GM10266 (cell line): ENCODE results near the gene NEMP1.
"Not testable (repeated sequence)": the region's sequence is repeated elsewhere in the genome, so short reads cannot be mapped to it uniquely, and the experiment has no call there.

Experiments used
- DNase-seq: peaks from one replicate; pipeline ENCODE4 v3.0.0; 2012; ENCODE audit errors: extremely low spot score
- TF ChIP-seq, protein P1 (sequence below): IDR thresholded peaks from 2 replicates; pipeline ENCODE4 v1.5.1; 2012; ENCODE audit warnings: mild to moderate bottlenecking, low read depth; ENCODE audit not compliant: control insufficient read depth, insufficient read depth; ENCODE audit errors: missing control alignments

NEMP1 gene

DNA sequence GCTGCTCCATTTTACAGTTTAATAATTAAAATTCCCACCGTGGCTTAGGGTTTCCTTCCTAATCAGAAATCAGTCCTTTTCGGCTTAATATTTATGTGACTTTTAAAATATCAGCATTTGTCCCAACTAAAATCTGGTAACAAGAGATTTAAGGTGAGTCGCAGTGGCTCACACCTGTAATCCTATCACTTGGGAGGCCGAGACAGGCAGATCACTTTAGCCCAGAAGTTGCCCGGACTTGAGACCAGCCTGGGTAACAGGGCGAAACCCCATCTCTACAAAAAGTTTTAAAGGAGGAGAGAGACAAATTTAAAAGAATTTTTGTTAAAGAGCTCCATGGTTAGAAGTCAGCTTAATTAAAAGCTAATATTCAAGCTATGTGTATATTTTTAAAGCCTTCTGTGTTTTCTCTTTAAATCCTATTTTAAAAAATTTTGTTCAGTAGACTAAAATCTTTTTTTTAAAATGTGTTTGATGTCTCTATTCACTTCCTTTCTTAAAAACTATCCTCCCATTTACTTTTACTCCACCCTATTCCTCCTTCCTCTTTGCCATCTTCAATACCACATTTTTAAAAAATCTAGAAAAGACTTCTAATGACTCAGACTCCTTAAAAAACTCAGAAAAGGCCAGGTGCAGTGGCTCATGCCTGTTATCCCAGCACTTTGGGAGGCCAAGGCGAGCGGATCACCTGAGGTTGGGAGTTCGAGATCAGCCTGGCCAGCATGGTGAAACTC is 58.4 kb downstream of the NEMP1 start:
- DNase-seq = no peak
- TF ChIP-seq, protein P1, sequence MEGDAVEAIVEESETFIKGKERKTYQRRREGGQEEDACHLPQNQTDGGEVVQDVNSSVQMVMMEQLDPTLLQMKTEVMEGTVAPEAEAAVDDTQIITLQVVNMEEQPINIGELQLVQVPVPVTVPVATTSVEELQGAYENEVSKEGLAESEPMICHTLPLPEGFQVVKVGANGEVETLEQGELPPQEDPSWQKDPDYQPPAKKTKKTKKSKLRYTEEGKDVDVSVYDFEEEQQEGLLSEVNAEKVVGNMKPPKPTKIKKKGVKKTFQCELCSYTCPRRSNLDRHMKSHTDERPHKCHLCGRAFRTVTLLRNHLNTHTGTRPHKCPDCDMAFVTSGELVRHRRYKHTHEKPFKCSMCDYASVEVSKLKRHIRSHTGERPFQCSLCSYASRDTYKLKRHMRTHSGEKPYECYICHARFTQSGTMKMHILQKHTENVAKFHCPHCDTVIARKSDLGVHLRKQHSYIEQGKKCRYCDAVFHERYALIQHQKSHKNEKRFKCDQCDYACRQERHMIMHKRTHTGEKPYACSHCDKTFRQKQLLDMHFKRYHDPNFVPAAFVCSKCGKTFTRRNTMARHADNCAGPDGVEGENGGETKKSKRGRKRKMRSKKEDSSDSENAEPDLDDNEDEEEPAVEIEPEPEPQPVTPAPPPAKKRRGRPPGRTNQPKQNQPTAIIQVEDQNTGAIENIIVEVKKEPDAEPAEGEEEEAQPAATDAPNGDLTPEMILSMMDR = no peak

DNA sequence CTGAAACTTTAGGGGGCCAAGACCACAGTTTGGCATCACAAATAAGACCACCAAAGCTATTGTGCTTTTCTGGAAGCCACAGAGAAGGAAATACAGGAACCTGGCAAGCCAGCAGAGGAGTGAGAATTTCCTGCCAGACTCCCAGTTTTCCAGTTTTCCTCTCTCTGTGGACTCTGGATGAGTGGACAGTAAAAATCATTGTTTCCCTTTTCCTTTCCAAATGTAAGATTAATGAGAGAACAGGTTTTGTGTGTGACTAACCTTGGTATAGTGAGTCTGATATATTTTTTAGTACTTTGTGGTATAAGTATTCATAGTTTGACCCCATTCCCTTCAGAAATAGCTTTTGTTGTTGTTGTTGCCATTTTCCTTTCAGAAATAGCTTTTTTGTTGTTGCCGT is 59.7 kb downstream of the NEMP1 start:
- no peak for DNase-seq
- TF ChIP-seq, protein P1 = no peak

DNA sequence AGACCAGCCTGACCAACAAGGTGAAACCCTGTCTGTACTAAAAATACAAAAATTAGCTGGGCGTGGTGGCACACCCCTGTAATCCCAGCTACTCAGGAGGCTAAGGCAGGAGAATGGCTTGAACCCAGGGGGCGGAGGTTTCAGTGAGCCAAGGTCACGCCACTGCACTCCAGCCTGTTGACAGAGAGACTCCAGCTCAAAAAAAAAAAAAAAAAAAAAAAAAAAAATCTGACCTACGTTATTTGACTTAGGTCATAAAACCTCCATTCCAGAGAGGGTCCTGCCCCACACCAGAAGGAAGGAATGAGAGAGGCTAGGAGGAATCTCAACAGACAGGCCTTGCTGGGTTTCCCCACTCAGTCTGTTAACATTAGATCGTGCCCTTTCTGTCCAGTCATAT is 60.2 kb downstream of the NEMP1 start:
- DNase-seq = not testable (repeated sequence)

DNA sequence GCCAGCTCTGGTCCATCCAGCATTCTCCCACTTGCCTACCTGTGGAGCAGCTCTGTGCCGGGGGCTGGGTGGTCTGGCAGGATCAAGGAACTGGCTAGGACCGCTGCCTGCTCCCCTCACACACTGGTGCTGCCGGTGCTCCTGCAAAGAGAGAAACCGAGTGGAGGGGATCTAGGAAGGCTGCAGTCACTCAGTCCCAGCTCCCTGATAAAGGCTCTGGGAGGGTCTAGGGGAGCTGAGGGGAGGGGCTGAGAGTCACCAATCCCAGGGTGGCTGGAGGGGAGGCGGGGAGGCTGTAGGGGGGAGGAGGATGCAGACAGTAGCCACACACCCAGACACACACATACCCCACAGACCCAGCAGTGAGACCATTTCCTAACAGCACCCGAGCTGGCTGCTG is 62.2 kb downstream of the NEMP1 start, which contains the start of gene TAC3:
Gene TAC3 (minus strand): TSS at position 182 of the 400 bp plus-strand sequence. CDS start 732 bp downstream, outside the sequence.
- DNase-seq = no peak

DNA sequence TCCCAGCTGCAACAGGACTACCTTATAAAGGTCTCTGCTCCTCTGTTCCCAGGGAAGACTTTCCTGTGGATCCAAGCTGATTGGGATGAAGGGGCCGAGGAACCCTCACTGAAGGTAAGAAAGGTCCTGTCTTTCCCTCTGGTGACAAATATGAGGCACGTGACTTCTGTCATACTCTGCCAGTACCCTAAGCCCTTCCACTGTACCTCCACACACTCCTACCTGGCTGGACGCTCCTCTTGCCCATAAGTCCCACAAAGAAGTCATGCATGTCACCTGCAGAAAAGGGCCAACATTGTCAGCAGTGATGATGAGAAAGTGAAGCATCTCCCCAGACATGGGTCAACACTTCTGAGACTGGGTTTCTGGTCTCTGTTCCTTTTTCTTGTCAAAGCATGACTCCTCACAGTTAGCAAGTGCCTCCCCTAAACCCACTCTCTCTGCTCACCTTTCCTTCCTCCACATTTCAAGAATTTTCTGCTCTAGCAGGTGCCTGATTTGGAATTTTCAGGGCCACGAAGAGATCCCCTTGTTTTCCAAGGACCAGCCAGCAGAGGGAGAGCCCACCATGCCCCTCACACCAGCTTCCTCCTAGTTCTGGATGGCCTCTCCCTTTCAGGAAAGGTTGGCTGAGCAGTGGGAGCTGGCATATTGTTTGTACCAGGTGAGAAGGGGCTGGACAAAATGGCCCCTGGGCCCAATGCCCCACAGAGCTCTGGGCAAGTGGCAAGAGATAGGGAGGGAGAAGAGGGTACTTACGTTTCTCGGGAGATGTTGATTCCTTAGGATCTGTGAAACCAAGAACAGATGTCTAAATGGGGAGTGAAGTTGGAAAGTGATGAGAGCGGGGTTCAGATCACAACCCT is 65.8 kb downstream of the NEMP1 start:
- DNase-seq = no peak
- TF ChIP-seq, protein P1 = no peak

More for the DNA sequence above, 62.2 kb downstream of the NEMP1 start, which contains the start of gene TAC3:
- TF ChIP-seq, protein P1 = no peak

DNA sequence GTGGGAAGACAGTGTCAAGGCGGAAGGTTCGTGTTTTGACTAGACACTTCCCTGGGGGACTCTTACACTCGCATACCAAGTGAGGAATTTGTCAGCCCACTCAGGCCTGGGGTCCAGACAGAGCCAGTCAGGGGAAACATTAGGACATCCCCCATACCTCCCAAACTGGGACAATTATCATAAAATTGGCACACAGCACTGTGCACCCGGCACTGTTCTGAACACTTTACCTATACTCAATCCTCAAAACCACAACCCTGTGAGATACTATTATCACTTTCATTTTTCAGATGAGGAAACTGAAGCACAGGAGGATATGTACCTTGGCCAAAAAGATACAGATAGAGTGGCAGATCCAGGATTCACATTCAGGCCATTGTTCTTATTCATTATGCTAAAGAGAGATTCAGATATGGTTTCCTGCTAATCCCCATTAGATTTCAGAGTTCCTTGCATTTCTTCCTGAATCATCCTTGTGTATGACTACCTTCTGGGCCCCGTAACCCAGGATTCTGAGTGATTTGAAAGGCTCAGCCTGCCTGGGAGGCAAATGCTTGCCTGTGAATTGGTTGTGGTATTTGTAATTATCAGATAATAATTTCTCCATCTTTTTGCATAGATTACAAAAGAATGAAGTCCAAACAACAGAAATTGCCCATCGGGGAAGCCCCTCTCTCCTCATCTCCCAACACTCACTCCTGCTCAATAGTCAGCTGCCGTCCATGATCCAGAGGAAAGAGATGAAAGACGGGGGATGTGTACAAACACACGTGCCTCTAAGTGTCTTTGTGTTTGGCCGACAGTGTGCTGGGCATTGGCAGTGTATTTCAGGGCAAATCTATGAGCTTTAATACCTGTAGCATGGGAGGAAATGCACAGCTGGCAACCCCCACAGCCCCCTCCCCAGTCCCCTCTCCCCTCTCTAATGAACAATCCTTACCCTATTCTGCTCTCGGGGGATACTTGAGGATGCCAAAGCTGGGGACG is 66.9 kb downstream of the NEMP1 start:
- TF ChIP-seq, protein P1 = no peak
- no peak for DNase-seq
